Mucosa of stomach (tissue), 1 donor: ENCODE data around the gene PCGF2.

Experiments used
- H3K27me3 ChIP-seq: one replicate; pipeline ENCODE4 v1.7.0; 2013; ENCODE audit warnings: mild to moderate bottlenecking, low read length; ENCODE audit not compliant: control insufficient read depth, insufficient read depth
- H3K36me3 ChIP-seq: one replicate; pipeline ENCODE4 v1.7.0; 2013; ENCODE audit warnings: low read length; ENCODE audit not compliant: control insufficient read depth, insufficient read depth
- H3K4me1 ChIP-seq: one replicate; pipeline ENCODE4 v1.7.0; 2013; ENCODE audit warnings: mild to moderate bottlenecking, low read length; ENCODE audit not compliant: control insufficient read depth, insufficient read depth
- H3K4me3 ChIP-seq: one replicate; pipeline ENCODE4 v1.7.0; 2013; ENCODE audit warnings: low read length
- H3K9ac ChIP-seq: one replicate; pipeline ENCODE4 v1.7.0; 2013; ENCODE audit warnings: mild to moderate bottlenecking, low read length, moderate library complexity
- H3K9me3 ChIP-seq: one replicate; pipeline ENCODE4 v1.7.0; 2013; ENCODE audit warnings: mild to moderate bottlenecking, low read length, moderate library complexity; ENCODE audit not compliant: control insufficient read depth
- donor health status: Pancreatic carcinoma.

The PCGF2 gene

DNA sequence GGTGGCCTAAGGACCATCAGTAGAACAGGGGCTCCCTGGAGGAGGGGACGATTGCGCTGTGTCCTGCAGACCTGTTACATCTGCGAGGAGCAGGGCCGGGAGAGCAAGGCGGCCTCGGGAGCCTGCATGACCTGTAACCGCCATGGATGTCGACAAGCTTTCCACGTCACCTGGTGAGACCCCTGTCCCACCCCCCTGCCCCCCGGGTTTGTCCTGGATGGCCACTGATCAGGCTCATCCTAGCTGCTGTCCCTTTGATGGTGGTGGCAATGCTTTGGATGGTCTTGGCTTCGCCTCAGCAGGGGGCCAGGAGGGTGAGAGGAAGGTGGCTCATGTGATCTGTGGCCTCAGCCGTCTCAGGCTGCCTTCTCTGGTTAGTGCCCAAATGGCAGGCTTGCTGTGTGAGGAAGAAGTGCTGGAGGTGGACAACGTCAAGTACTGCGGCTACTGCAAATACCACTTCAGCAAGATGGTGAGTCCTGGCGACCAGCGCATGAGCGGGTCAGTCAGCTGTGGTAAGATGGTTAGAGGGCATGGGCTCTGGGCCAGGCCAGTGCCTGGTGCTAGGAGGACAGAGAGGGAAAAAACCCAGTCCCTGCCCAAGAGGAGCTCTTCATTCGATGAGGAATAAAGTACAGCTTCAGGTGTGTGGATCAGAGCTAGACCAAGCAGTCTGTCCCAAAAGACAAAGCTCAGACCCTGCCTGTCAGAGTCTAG is 38.9 kb downstream of the PCGF2 start:
- Histone ChIP-seq H3K4me3 (no peak overlapping the region), H3K9me3 (no peaks in the 10 kb centered on the region), H3K9ac (no peak overlapping the region), H3K27me3 (no peaks in the 10 kb centered on the region), H3K36me3 (peaks cover 25% of the 10 kb centered on the region), H3K4me1 (peaks cover 18% of the 10 kb centered on the region)

DNA sequence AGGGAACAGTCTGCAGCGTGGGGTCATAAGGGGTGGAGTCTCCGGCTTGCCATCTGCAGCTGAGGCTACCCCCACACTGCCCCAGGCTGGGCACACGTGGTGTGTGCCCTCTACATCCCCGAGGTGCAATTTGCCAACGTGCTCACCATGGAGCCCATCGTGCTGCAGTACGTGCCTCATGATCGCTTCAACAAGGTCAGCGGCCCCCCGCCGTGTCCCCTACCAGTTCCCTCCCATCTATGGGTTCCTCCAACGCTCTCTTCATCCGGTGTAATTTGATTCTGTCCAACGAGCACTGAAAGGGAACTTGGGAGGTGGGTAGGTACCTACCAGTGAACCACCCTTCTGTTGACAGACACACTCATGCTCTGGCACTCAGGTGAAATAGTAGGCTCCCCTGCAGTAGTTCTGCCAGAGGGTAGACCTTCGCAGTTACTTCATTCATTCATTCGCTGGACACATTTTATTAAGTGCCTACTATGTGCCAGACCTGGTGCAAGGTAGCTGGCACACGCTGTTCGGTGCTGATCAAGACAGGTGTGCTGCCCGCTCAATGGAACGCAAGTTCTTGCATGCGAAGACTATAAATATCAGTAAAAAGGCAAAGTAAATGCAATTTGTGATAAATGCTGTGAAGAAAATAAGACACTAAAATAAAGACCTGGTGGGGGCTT is 40.3 kb downstream of the PCGF2 start:
- no peaks in the 10 kb centered on the region for H3K9me3 ChIP-seq
- H3K9ac ChIP-seq: no peak overlapping the region
- H3K27me3 ChIP-seq: no peaks in the 10 kb centered on the region
- H3K36me3 ChIP-seq: peaks cover 20% of the 10 kb centered on the region
- peaks cover 20% of the 10 kb centered on the region for H3K4me1 ChIP-seq
- H3K4me3 ChIP-seq: no peak overlapping the region

DNA sequence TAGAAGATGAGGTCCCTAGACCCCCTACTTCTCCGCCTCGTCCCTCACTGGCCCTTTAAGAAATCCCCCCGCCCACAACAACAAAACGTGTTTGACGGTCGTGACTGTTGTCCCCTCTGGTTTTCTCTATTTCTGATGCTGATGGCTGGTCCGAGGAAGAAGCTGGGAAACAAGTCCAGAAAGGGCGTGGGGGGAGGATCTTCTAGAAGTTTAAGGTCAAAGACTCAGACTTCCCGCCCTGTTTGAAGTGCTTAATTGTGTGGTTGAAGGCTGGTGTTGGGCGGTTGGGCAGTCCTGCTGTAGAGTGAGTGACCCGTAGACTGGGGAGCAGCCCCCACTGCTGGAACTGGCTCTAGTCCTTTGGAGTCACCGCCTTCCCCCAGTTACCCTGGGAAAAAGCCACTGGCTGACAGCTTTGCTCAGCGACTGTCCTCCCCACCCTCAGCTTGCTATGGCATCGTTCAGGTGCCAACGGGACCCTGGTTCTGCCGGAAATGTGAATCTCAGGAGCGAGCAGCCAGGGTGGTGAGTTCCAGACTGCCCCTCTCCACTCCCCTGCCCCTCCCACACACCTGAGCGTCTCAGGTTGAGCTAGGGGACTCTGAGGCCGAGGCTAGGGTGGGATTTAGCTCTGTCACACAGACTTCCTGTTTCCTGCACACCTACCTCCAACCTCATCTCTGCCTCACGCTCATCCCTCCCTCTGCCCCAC is 41.5 kb downstream of the PCGF2 start:
- Histone ChIP-seq H3K4me3 (peak overlapping the region; percentile 37), H3K9ac (peak overlapping the region; percentile 59), H3K9me3 (no peaks in the 10 kb centered on the region), H3K4me1 (peaks cover 23% of the 10 kb centered on the region), H3K36me3 (peaks cover 10% of the 10 kb centered on the region), H3K27me3 (no peaks in the 10 kb centered on the region)

DNA sequence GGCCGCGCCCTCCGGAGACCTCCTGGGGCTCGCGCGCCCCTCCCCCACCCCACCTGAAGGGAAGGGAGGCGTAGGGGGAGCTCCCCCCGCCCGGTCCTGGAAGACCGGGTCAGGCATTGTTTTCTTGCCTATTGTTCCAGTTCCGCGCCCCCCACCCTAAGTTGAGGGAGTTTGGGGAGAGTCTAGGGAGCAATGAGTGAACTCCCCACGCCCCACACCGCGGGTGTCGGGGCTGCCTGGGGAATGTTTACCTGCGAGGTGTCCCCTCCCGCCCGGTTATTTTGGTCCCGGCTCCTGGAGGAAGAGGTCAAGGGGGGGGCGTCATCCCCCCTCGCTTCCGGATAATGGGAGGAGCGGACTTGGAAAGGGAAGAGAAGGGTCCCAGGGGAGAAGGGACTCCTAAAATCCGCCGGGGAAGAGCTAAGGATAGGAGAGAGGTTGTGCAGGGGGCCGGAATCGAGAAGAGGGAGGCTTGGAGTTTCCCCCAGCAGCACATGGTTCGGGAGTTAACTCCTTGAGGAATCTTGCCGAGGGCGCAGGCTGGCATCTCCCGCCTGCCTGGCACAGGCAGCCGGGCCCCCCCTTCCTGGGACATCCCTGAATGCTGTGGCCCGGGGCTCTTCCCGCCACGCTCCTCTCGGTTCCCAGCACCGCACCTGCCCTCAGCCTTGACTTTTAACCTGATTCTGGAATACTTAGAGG is 42.2 kb downstream of the PCGF2 start:
- peak overlapping the region; percentile 59 for H3K9ac ChIP-seq
- peak overlapping the region; percentile 41 for H3K4me3 ChIP-seq
- peaks cover 9% of the 10 kb centered on the region for H3K36me3 ChIP-seq
- H3K27me3 ChIP-seq: no peaks in the 10 kb centered on the region
- H3K9me3 ChIP-seq: no peaks in the 10 kb centered on the region
- H3K4me1 ChIP-seq: peaks cover 30% of the 10 kb centered on the region

DNA sequence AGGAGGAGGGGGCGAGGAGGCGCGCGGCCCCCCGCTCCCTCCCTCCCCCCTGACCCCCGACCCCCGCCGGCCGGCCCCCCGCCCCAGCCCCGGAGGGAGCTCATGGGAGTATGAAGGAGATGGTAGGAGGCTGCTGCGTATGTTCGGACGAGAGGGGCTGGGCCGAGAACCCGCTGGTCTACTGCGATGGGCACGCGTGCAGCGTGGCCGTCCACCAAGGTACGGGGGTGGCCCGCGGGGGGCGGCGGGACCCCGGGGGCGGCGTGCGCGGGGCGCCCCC is 42.7 kb downstream of the PCGF2 start:
- H3K27me3 ChIP-seq: no peaks in the 10 kb centered on the region
- peak overlapping the region; percentile 59 for H3K9ac ChIP-seq
- H3K4me1 ChIP-seq: peaks cover 31% of the 10 kb centered on the region
- no peaks in the 10 kb centered on the region for H3K9me3 ChIP-seq
- H3K36me3 ChIP-seq: peaks cover 4% of the 10 kb centered on the region
- H3K4me3 ChIP-seq: no peak overlapping the region

DNA sequence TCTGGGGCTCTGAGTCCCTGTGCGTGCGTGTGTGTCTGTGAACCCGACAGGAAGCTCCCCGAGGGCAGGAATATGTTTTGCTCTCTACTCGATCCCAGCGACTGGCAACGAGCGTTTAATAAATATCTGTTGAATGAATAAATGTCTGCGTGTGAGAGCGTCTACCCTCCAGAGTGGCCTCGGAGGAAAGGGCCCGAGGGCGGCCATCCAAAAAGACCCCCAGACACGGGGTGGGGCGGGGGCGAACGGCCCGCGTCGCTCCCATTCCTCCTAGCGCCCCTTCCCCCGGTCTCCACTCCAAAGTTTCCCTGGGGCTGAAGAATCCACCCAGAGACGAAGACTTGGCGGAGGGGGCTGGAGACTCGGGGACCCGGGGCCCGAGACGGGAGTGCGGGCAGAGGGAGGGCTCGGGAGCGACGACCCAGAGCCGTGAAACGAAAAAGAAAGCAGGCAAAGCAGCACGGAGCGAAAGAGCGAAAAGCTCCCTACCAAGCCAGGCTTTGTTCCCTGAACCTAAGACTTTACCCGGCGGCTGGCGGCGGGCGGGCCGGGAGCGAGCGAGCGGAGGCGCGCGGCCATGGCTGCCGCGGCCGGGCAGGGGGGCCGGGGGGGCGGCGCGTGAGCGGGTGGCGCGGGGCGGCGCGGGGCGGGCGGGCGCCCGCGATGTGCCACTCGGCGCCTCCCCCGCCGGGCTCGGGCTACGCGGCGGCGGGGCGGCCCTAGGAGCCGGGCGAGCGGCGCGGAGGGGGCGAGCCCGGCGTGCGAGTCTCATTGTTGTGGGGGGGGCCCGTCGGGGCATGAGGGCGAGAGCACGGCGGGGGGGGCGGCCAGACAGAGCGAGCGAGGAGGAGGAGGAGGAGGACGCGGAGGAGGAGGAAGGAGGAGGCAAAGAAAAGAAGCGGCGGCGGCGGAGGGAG is 43.3 kb downstream of the PCGF2 start, which contains the start of gene MLLT6:
Gene MLLT6 (plus strand): TSS at position 668 of the 917 bp plus-strand sequence. CDS start 360 bp downstream, outside the sequence.
- H3K4me1 ChIP-seq: peaks cover 31% of the 10 kb centered on the region
- peak within 1 kb of the TSS; percentile 85 for H3K4me3 ChIP-seq
- peak within 1 kb of the TSS; percentile 90 for H3K9ac ChIP-seq
- H3K9me3 ChIP-seq: no peaks in the 10 kb centered on the region
- no peaks in the 10 kb centered on the region for H3K36me3 ChIP-seq
- H3K27me3 ChIP-seq: no peaks in the 10 kb centered on the region

DNA sequence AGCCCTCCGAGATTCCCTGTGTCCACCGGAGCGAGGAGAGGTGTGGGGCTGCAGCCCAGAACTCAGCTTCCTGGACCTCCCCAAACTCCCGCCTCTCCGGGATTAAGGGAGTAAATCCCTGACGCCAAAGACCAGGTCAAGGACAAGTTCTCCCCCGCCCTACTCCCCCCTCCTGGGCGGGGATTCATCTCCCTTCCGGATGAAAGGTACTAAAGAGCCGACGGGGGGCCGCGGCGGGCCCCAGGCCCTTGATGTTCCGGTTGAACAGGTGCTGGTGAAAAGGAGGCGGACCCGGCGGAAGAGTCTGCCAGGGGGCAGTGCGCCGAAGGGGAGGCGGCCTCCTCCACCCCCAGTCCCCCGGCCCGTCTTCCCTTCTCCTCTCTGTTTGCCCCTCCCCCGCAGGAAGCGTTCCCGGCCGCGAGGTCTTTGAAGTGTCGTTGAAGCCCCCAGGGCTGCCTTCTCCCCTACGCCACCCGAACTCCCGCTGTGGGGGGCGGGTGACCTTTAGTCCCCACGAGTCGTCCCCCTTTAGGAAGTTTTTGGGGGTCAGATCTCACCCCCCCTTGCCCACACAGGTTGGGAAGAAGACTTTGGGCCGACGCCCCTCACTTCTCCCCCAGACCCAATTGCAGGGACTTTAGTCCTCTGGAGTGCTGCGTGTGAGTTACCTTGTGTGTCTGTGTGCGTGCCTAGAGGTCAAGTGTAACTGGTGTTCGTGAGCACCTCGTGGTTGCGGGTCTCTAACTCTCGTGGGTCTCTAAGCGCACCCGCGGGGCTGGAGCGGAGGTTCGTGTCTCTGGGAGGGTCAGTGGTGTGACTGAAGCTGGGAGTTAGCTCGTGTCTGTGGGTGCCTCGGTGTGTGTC is 44.2 kb downstream of the PCGF2 start:
- H3K4me3 ChIP-seq: peak overlapping the region; percentile 85
- no peaks in the 10 kb centered on the region for H3K27me3 ChIP-seq
- H3K9me3 ChIP-seq: no peaks in the 10 kb centered on the region
- H3K4me1 ChIP-seq: peaks cover 31% of the 10 kb centered on the region
- H3K9ac ChIP-seq: peak overlapping the region; percentile 90
- no peaks in the 10 kb centered on the region for H3K36me3 ChIP-seq

DNA sequence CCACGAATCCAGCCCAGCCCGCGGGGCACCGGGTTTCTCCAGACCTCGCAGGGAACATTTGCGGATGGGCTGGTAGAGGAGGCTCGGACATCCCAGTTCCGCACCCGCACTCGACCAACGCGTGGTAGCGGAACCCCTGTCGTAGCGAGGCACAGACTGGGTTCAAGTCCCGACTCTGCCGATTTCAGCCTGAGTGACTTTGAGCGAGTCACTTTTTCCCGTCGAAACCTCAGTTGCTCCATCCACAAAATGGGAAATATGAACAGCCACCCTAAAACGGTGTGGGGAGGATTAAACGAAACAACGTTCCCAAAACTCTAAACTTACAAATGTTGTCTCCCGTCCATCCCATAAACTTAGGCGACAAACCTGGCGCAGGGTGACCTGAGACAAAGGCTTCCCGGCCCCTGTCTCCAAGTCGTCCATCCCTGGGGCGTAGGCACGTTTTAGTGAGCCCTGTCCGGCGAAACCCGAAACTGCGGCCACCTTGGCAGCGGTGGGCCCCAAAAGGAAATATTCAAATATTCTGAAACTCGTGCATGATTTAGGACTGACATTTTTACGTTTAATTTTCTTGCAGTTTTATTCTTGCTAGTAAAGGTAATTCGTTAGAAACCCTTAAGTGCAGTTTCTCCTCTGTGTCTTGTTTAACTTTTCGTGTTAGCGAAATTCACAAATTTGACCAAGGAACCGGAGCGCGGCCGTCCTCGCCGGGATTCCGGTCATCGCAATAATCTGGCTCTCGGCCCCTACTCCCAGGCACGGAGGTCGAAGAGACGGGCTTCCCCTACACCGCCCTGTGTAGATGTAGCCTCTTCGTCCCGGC is 45.0 kb downstream of the PCGF2 start:
- H3K36me3 ChIP-seq: no peaks in the 10 kb centered on the region
- H3K4me1 ChIP-seq: peaks cover 29% of the 10 kb centered on the region
- peak overlapping the region; percentile 85 for H3K4me3 ChIP-seq
- H3K9me3 ChIP-seq: no peaks in the 10 kb centered on the region
- H3K9ac ChIP-seq: peak overlapping the region; percentile 90
- no peaks in the 10 kb centered on the region for H3K27me3 ChIP-seq

DNA sequence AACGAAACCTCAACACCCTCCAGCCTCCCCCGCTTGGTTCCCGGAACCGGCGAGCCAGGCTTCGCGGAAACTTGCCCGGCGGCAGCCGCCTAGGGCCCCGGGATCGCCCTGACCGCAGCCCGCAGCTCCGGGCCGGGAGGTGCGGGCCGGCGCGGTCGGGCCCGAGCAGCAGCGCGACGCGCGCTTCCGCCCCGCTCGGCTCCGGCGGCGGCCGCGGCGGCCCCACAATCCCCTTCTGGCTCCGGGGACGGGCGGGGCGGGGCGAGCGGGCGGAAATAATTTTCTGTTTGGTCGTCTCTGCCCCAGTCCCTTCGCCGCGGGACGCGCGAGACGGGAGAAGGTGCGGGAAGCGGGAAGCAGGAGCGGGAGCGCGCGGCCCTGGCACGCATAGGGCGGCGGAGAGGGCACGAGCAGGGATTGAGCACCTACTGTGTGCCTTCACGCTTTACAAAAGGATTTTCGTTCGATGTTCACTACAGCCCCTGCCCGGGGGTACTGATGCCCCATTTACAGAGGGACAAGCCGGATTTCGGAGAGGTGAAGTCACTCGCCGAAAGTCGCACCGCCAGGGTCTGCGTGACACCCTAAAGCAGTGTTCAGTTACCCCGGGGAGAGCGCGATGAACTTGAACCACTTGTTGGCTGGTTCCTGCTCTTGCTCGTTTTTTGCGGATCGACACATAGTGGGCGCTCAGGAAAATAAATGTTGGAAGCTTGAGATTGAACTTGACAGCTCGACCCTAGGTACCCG is 45.8 kb downstream of the PCGF2 start:
- no peaks in the 10 kb centered on the region for H3K36me3 ChIP-seq
- no peaks in the 10 kb centered on the region for H3K9me3 ChIP-seq
- H3K4me3 ChIP-seq: peak overlapping the region; percentile 85
- H3K9ac ChIP-seq: peak overlapping the region; percentile 93
- H3K27me3 ChIP-seq: no peaks in the 10 kb centered on the region
- H3K4me1 ChIP-seq: peaks cover 25% of the 10 kb centered on the region
